Measurements from ENCODE around the gene ZNF691.

- TF ChIP-seq, protein P1, sequence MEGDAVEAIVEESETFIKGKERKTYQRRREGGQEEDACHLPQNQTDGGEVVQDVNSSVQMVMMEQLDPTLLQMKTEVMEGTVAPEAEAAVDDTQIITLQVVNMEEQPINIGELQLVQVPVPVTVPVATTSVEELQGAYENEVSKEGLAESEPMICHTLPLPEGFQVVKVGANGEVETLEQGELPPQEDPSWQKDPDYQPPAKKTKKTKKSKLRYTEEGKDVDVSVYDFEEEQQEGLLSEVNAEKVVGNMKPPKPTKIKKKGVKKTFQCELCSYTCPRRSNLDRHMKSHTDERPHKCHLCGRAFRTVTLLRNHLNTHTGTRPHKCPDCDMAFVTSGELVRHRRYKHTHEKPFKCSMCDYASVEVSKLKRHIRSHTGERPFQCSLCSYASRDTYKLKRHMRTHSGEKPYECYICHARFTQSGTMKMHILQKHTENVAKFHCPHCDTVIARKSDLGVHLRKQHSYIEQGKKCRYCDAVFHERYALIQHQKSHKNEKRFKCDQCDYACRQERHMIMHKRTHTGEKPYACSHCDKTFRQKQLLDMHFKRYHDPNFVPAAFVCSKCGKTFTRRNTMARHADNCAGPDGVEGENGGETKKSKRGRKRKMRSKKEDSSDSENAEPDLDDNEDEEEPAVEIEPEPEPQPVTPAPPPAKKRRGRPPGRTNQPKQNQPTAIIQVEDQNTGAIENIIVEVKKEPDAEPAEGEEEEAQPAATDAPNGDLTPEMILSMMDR (conservative IDR thresholded peaks at IDR 0.05 in 1 of 2, IDR thresholded peaks at IDR 0.05 in 1 of 2; ENCODE audit: extremely low read depth in 1 of 2, insufficient read depth in 1 of 2, low read depth in 1 of 2, low read length in 2 of 2): no peak
- TF ChIP-seq EZH2 (IDR thresholded peaks at IDR 0.05; ENCODE audit: borderline replicate concordance, low read length): no peak
Measured at GRCh38 chr1:42838482-42839190, 7.8 kb upstream of the ZNF691 start.
